Peyer's patch (tissue), 4 donors: Measurements from ENCODE around the gene SLC6A8.

Experiments
- CTCF ChIP-seq, 6 experiments: fragments of 450-650 bp in 4 of 6; fragments of 200-600 bp in 2 of 6; sonication (generic) in 1 of 6; IDR thresholded peaks; one replicate each; pipeline ENCODE4 v1.5.1; 2017 to 2019; ENCODE audit warnings: antibody characterized with exemption in 6 of 6, mild to moderate bottlenecking in 3 of 6, moderate library complexity in 1 of 6
- POLR2A ChIP-seq, 2 donors: fragments of 450-650 bp; IDR thresholded peaks; one replicate each; pipeline ENCODE4 v1.5.1; 2017; ENCODE audit warnings: antibody characterized with exemption in 2 of 2, mild to moderate bottlenecking in 2 of 2, moderate library complexity in 2 of 2

DNA sequence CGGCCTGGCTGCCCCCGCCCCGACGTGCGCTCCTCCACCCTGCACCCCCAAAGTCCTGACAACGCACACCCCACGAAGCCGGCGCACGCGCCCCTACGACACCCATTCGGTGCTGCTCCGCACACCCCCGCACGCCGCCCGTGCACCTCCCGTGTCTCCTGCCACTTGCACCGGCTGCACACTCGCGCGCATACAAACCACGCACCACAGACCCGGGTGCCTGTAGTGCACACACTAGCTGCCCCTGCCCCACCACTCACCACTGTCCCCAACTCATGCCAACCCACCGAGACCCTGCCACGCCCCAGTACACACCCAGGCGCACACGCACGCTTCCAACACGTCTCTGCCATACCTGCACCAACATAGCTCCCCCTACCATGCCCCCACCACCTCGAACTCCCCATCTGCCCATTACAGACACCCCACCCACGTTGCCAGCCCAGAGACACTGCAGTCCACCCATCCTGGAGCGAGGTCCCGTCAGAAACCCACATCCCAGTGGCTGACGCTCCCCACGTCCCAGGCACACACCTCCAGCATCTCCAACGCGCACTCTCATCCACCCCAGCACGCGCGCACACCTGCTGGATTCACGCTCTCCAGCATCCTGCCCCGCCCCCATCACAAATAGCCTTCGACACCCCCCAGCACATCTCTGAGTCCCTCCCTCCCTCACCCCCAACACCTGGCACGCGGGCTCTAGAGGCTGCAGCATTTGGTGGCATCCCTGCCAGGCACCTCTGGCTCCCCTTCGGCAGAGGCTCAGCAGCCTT, 44.9 kb upstream of the SLC6A8 start:
- TF ChIP-seq CTCF (IDR thresholded peaks at IDR 0.05) (no peak), POLR2A (IDR thresholded peaks at IDR 0.05) (no peak)
